ENCODE measurements around the gene NAGS. TPM values are rescaled to one million over a fixed set of nuclear protein-coding genes. Genes with fewer than 3 reads are reported as not detected.
"Not testable (repeated sequence)": the region's sequence is repeated elsewhere in the genome, so short reads cannot be mapped to it uniquely, and the experiment has no call there.

NAGS gene
- total and polyA plus RNA-seq, 8 donors = 2.4 to 7.0 (median 3.7) TPM

GRCh38 chr17:43994272-43995149 is 9.9 kb upstream of the NAGS start:
- no peaks in the 10 kb centered on the region for H3K36me3 ChIP-seq
- peak; percentile 70 to 76 for TF ChIP-seq CTCF (IDR thresholded peaks at IDR 0.05)
- no peaks in the 10 kb centered on the region for H3K9me3 ChIP-seq
- no peaks in the 10 kb centered on the region for H3K4me1 ChIP-seq
- DNase-seq (peak in 2 of 4 donors; percentile 49 to 89), ATAC-seq (peak; percentile 84)
- H3K27ac ChIP-seq = no peak overlapping the region
- peaks cover 0 to 16% of the 10 kb centered on the region in 2 donors for H3K27me3 ChIP-seq
- peak overlapping the region; percentile 7 to 10 for H3K4me3 ChIP-seq
- intact Hi-C loops (cut with DNase I) = loop anchor here in 1 of 2 donors (5.0 kb wide), 1 partner anchor 47 kb away; no protein-coding TSS in a partner anchor

- Histone ChIP-seq H3K27me3 (peaks cover 0 to 16% of the 10 kb centered on the region in 2 donors), H3K36me3 (no peaks in the 10 kb centered on the region), H3K9me3 (no peaks in the 10 kb centered on the region), H3K27ac (no peak overlapping the region), H3K4me1 (no peaks in the 10 kb centered on the region), H3K4me3 (no peak overlapping the region)
- no peak for ATAC-seq
- DNase-seq = no peak
- intact Hi-C loops (cut with DNase I) = no loop called here
- TF ChIP-seq CTCF (IDR thresholded peaks at IDR 0.05) = no peak
Observed at GRCh38 chr17:43995150-43995471, 9.3 kb upstream of the NAGS start.

GRCh38 chr17:43997180-43997579 is 7.2 kb upstream of the NAGS start:
- DNase-seq = peak in 1 of 4 donors; percentile 73

GRCh38 chr17:43998552-43998951 is 5.9 kb upstream of the NAGS start:
- Histone ChIP-seq H3K27me3 (peaks cover 15 to 16% of the 10 kb centered on the region in 2 donors), H3K4me3 (no peak overlapping the region), H3K9me3 (no peaks in the 10 kb centered on the region), H3K4me1 (no peaks in the 10 kb centered on the region), H3K27ac (no peak overlapping the region), H3K36me3 (no peaks in the 10 kb centered on the region)
- no peak for ATAC-seq
- DNase-seq = no peak
- intact Hi-C loops (cut with DNase I) = no loop called here
- TF ChIP-seq CTCF (IDR thresholded peaks at IDR 0.05) = no peak

More at GRCh38 chr17:43997180-43997579, 7.2 kb upstream of the NAGS start:
- H3K27me3 ChIP-seq = peaks cover 3 to 16% of the 10 kb centered on the region in 2 donors
- H3K27ac ChIP-seq; intact Hi-C loops (cut with DNase I); H3K4me1 ChIP-seq; H3K9me3 ChIP-seq; ATAC-seq; H3K4me3 ChIP-seq; H3K36me3 ChIP-seq: not testable (repeated sequence)

GRCh38 chr17:43999024-43999423 is 5.4 kb upstream of the NAGS start:
- Histone ChIP-seq H3K4me1 (no peaks in the 10 kb centered on the region), H3K4me3 (no peak overlapping the region), H3K27ac (no peak overlapping the region), H3K36me3 (no peaks in the 10 kb centered on the region), H3K27me3 (peaks cover 16 to 20% of the 10 kb centered on the region in 2 donors), H3K9me3 (no peaks in the 10 kb centered on the region)
- ATAC-seq = no peak
- TF ChIP-seq CTCF (IDR thresholded peaks at IDR 0.05) = no peak
- no peak for DNase-seq
- intact Hi-C loops (cut with DNase I) = no loop called here
